ENCODE measurements around the gene SOCS7. TPM values are rescaled to one million over a fixed set of nuclear protein-coding genes. Genes with fewer than 3 reads are reported as not detected.

Gene SOCS7
- total and polyA plus RNA-seq, 7 experiments from 2014 or later = 0.57 to 23.3 (median 19.6) TPM

- Mint-ChIP-seq H3K27ac (peak overlapping the region in 5 of 9 donors; percentile 20 to 83 (median 42)), H3K36me3 (no peaks in the 10 kb centered on the region), H3K4me1 (peaks cover 7 to 28% (median 12%) of the 10 kb centered on the region in 7 donors), H3K27me3 (peaks cover 9 to 48% (median 28%) of the 10 kb centered on the region in 5 donors), H3K9me3 (no peaks in the 10 kb centered on the region), H3K4me3 (peak overlapping the region; percentile 61 to 81 (median 72))
- H3K27ac ChIP-seq (ENCODE audit: low read depth, low read length) = no peak overlapping the region
- DNase-seq (no peak), ATAC-seq (no peak)
- peaks cover 0 to 9% of the 10 kb centered on the region in 2 donors for H3K27me3 ChIP-seq (ENCODE audit: control insufficient read depth in 2 of 2, insufficient read depth in 2 of 2, low read length in 2 of 2)
- intact Hi-C loops (cut with micrococcal nuclease) = no loop called here
- H3K4me3 ChIP-seq (ENCODE audit: low read length) = peak overlapping the region; percentile 46
- no peaks in the 10 kb centered on the region for H3K9me3 ChIP-seq (ENCODE audit: control insufficient read depth in 2 of 3, low read length in 3 of 3)
- ChIA-PET CTCF (interaction anchor here (1.2 kb wide), 1 partner anchor 16 kb away, joined by 5 read pairs; no protein-coding TSS in a partner anchor), POLR2A (no interaction called here)
- peaks cover 5 to 10% of the 10 kb centered on the region in 2 donors for H3K4me1 ChIP-seq (ENCODE audit: control insufficient read depth in 2 of 2, insufficient read depth in 2 of 2, low read length in 2 of 2)
- no peaks in the 10 kb centered on the region for H3K36me3 ChIP-seq (ENCODE audit: control insufficient read depth in 2 of 3, insufficient read depth in 3 of 3, low read length in 3 of 3)
These were observed 75.7 kb downstream of the SOCS7 start for GRCh38 chr17:38427160-38427949.

- POLR2A ChIA-PET = no interaction called here
- DNase-seq = peak in 7 of 9 donors; percentile 18 to 50 (median 24)
- Mint-ChIP-seq H3K27me3 (peaks cover 9 to 44% (median 20%) of the 10 kb centered on the region in 5 donors), H3K4me3 (peak within 1 kb of the TSS; percentile 61 to 81 (median 72)), H3K9me3 (no peaks in the 10 kb centered on the region), H3K27ac (peak within 1 kb of the TSS in 5 of 9 donors; percentile 20 to 83 (median 42)), H3K4me1 (peaks cover 7 to 28% (median 12%) of the 10 kb centered on the region in 7 donors), H3K36me3 (no peaks in the 10 kb centered on the region)
- Histone ChIP-seq H3K27me3 (ENCODE audit: control insufficient read depth in 2 of 2, insufficient read depth in 2 of 2, low read length in 2 of 2) (peaks cover 0 to 9% of the 10 kb centered on the region in 2 donors), H3K27ac (ENCODE audit: low read depth, low read length) (peak within 1 kb of the TSS; percentile 37), H3K4me3 (ENCODE audit: low read length) (peak within 1 kb of the TSS; percentile 46), H3K9me3 (ENCODE audit: control insufficient read depth in 2 of 3, low read length in 3 of 3) (no peaks in the 10 kb centered on the region), H3K36me3 (ENCODE audit: control insufficient read depth in 2 of 3, insufficient read depth in 3 of 3, low read length in 3 of 3) (no peaks in the 10 kb centered on the region), H3K4me1 (ENCODE audit: control insufficient read depth in 2 of 2, insufficient read depth in 2 of 2, low read length in 2 of 2) (peaks cover 5 to 10% of the 10 kb centered on the region in 2 donors)
- peak; percentile 66 for ATAC-seq
- CTCF ChIA-PET = no interaction called here
- intact Hi-C loops (cut with micrococcal nuclease) = no loop called here
These were observed 76.5 kb downstream of the SOCS7 start, which contains the start of gene ARHGAP23 for GRCh38 chr17:38428112-38428642. Gene ARHGAP23, plus strand, starts transcription at chr17:38428464. Its CDS starts 22 bp downstream, at chr17:38428486.

- ATAC-seq (peak; percentile 47), DNase-seq (peak in 3 of 9 donors; percentile 6 to 41 (median 17))
- CTCF ChIA-PET = no interaction called here
- H3K36me3 Mint-ChIP-seq = no peaks in the 10 kb centered on the region
- H3K27me3 Mint-ChIP-seq = peaks cover 4 to 37% (median 15%) of the 10 kb centered on the region in 5 donors
- Histone ChIP-seq H3K4me3 (ENCODE audit: low read length) (peak overlapping the region; percentile 20), H3K36me3 (ENCODE audit: control insufficient read depth in 2 of 3, insufficient read depth in 3 of 3, low read length in 3 of 3) (no peaks in the 10 kb centered on the region), H3K9me3 (ENCODE audit: control insufficient read depth in 2 of 3, low read length in 3 of 3) (no peaks in the 10 kb centered on the region), H3K4me1 (ENCODE audit: control insufficient read depth in 2 of 2, insufficient read depth in 2 of 2, low read length in 2 of 2) (peaks cover 5 to 10% of the 10 kb centered on the region in 2 donors), H3K27me3 (ENCODE audit: control insufficient read depth in 2 of 2, insufficient read depth in 2 of 2, low read length in 2 of 2) (peaks cover 0 to 9% of the 10 kb centered on the region in 2 donors), H3K27ac (ENCODE audit: low read depth, low read length) (peak overlapping the region; percentile 37)
- intact Hi-C loops (cut with micrococcal nuclease) = no loop called here
- H3K4me3 Mint-ChIP-seq = peak overlapping the region; percentile 43 to 74 (median 69)
- H3K27ac Mint-ChIP-seq = no peak overlapping the region
- no peaks in the 10 kb centered on the region for H3K9me3 Mint-ChIP-seq
- POLR2A ChIA-PET = no interaction called here
- peaks cover 7 to 28% (median 12%) of the 10 kb centered on the region in 7 donors for H3K4me1 Mint-ChIP-seq
These were observed 77.2 kb downstream of the SOCS7 start for GRCh38 chr17:38428643-38429371.

DNA sequence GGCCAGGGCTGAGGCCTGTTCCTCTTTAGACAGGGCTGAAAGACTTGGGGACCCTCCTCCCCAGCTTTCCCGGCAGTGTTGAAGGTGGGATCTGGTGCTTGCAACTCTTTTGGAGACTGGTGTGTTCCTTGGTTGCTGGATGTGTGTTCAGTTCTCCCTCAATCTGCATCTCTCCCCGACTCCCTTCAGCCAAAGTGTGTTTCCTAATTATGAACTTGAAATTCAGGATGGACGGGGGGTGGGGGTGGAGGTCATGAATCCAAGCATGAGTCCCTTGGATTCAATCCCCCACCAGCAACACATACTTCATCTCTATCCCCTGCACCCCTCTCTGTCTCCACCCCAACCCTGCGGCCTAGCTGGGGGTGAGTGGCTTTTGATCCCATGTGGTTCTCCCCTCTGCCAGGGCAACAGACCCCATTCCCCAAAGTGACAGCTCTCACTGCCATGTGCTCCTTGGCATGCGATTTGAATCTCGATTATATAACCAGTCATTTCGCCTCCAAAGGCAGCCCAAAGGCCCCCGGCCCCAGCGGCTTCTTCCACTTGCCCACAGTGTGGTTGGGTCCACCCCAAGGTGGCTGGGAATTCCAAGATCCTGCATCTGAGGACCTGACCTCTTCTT is 77.9 kb downstream of the SOCS7 start:
- Mint-ChIP-seq H3K27me3 (peaks cover under 1 to 36% (median 10%) of the 10 kb centered on the region in 5 donors), H3K36me3 (no peaks in the 10 kb centered on the region), H3K27ac (peak overlapping the region in 5 of 9 donors; percentile 13 to 58 (median 51)), H3K4me1 (peaks cover 7 to 25% (median 12%) of the 10 kb centered on the region in 7 donors), H3K9me3 (no peaks in the 10 kb centered on the region), H3K4me3 (peak overlapping the region; percentile 43 to 74 (median 69))
- intact Hi-C loops (cut with micrococcal nuclease) = no loop called here
- ChIA-PET POLR2A (no interaction called here), CTCF (no interaction called here)
- ATAC-seq = no peak
- Histone ChIP-seq H3K36me3 (ENCODE audit: control insufficient read depth in 2 of 3, insufficient read depth in 3 of 3, low read length in 3 of 3) (no peaks in the 10 kb centered on the region), H3K4me1 (ENCODE audit: control insufficient read depth in 2 of 2, insufficient read depth in 2 of 2, low read length in 2 of 2) (peaks cover 5 to 10% of the 10 kb centered on the region in 2 donors), H3K9me3 (ENCODE audit: control insufficient read depth in 2 of 3, low read length in 3 of 3) (no peaks in the 10 kb centered on the region), H3K4me3 (ENCODE audit: low read length) (no peak overlapping the region), H3K27ac (ENCODE audit: low read depth, low read length) (no peak overlapping the region), H3K27me3 (ENCODE audit: control insufficient read depth in 2 of 2, insufficient read depth in 2 of 2, low read length in 2 of 2) (peaks cover 0 to 9% of the 10 kb centered on the region in 2 donors)
- DNase-seq = no peak

DNA sequence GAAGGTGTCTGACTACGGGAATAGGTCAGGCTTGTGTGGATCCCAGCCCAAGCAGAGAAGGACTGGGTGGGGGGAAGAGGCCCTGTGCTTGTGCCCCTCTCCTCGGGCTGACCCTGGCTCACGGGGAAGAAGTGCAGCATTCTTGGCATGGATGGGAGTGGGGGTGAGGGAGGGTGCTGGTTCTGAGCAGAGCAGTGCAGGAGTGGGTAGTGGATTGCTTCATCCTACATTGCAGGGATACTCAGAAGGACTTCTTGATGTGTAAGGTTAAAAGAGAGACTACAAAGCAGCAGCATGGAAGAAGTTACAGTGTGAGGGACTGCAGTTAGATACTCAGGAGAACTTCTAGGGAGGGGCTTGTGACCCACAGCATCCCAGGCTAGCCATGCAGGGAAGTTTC is 78.7 kb downstream of the SOCS7 start:
- no peak overlapping the region for H3K4me3 ChIP-seq (ENCODE audit: low read length)
- peak overlapping the region in 5 of 10 donors; percentile 22 to 74 (median 34) for H3K4me3 Mint-ChIP-seq
- intact Hi-C loops (cut with micrococcal nuclease) = no loop called here
- no peak for DNase-seq
- H3K27me3 Mint-ChIP-seq = peaks cover 0 to 30% (median 3%) of the 10 kb centered on the region in 5 donors
- no peaks in the 10 kb centered on the region for H3K36me3 Mint-ChIP-seq
- H3K9me3 ChIP-seq (ENCODE audit: control insufficient read depth in 2 of 3, low read length in 3 of 3) = no peaks in the 10 kb centered on the region
- peaks cover 7 to 19% (median 10%) of the 10 kb centered on the region in 7 donors for H3K4me1 Mint-ChIP-seq
- H3K36me3 ChIP-seq (ENCODE audit: control insufficient read depth in 2 of 3, insufficient read depth in 3 of 3, low read length in 3 of 3) = no peaks in the 10 kb centered on the region
- ChIA-PET POLR2A (interaction anchor here (0.6 kb wide), 1 partner anchor 9 kb away, joined by 3 read pairs; no protein-coding TSS in a partner anchor), CTCF (no interaction called here)
- peaks cover 5 to 10% of the 10 kb centered on the region in 2 donors for H3K4me1 ChIP-seq (ENCODE audit: control insufficient read depth in 2 of 2, insufficient read depth in 2 of 2, low read length in 2 of 2)
- peak overlapping the region in 3 of 9 donors; percentile 13 to 58 (median 51) for H3K27ac Mint-ChIP-seq
- no peak overlapping the region for H3K27ac ChIP-seq (ENCODE audit: low read depth, low read length)
- H3K9me3 Mint-ChIP-seq = no peaks in the 10 kb centered on the region
- no peak for ATAC-seq
- peaks cover 0 to 9% of the 10 kb centered on the region in 2 donors for H3K27me3 ChIP-seq (ENCODE audit: control insufficient read depth in 2 of 2, insufficient read depth in 2 of 2, low read length in 2 of 2)

GRCh38 chr17:38430822-38431221 is 79.2 kb downstream of the SOCS7 start:
- H3K36me3 ChIP-seq (ENCODE audit: control insufficient read depth in 2 of 3, insufficient read depth in 3 of 3, low read length in 3 of 3) = no peaks in the 10 kb centered on the region
- CTCF ChIA-PET = no interaction called here
- intact Hi-C loops (cut with micrococcal nuclease) = no loop called here
- H3K27me3 ChIP-seq (ENCODE audit: control insufficient read depth in 2 of 2, insufficient read depth in 2 of 2, low read length in 2 of 2) = peaks cover 0 to 7% of the 10 kb centered on the region in 2 donors
- no peaks in the 10 kb centered on the region for H3K36me3 Mint-ChIP-seq
- H3K27ac Mint-ChIP-seq = peak overlapping the region in 3 of 9 donors; percentile 2 to 26 (median 7)
- H3K9me3 Mint-ChIP-seq = no peaks in the 10 kb centered on the region
- no peak overlapping the region for H3K4me3 ChIP-seq (ENCODE audit: low read length)
- H3K4me3 Mint-ChIP-seq = peak overlapping the region in 2 of 10 donors; percentile 34 to 74
- peaks cover 0 to 27% (median 0%) of the 10 kb centered on the region in 5 donors for H3K27me3 Mint-ChIP-seq
- no peak overlapping the region for H3K27ac ChIP-seq (ENCODE audit: low read depth, low read length)
- POLR2A ChIA-PET = no interaction called here
- peaks cover 5 to 10% of the 10 kb centered on the region in 2 donors for H3K4me1 ChIP-seq (ENCODE audit: control insufficient read depth in 2 of 2, insufficient read depth in 2 of 2, low read length in 2 of 2)
- no peaks in the 10 kb centered on the region for H3K9me3 ChIP-seq (ENCODE audit: control insufficient read depth in 2 of 3, low read length in 3 of 3)
- peaks cover 7 to 17% (median 10%) of the 10 kb centered on the region in 7 donors for H3K4me1 Mint-ChIP-seq
- DNase-seq (no peak), ATAC-seq (no peak)

All from naive thymus-derived CD4-positive, alpha-beta T cell (primary cell).